Left ventricle myocardium inferior (tissue), 1 donor: Measurements from ENCODE around the gene TSHZ3. TPM values are rescaled to one million over a fixed set of nuclear protein-coding genes. Genes with fewer than 3 reads are reported as not detected.

Source experiments
- DNase-seq: peaks from one replicate; pipeline ENCODE4 v3.0.0-alpha.2; 2020
- H3K27ac ChIP-seq: fragments of 200-600 bp; replicated peaks from 2 replicates; pipeline ENCODE4 v1.8.0; 2021
- H3K27me3 ChIP-seq: fragments of 200-600 bp; 2 replicates; pipeline ENCODE4 v1.8.0; 2021; ENCODE audit warnings: low read depth
- H3K36me3 ChIP-seq: fragments of 200-600 bp; 2 replicates; pipeline ENCODE4 v1.8.0; 2021
- H3K4me1 ChIP-seq: fragments of 200-600 bp; 2 replicates; pipeline ENCODE4 v1.8.0; 2021
- H3K4me3 ChIP-seq: fragments of 200-600 bp; 2 replicates; pipeline ENCODE4 v1.8.0; 2021; ENCODE audit warnings: mild to moderate bottlenecking, moderate library complexity
- H3K9me3 ChIP-seq: fragments of 200-600 bp; replicated peaks from 2 replicates; pipeline ENCODE4 v1.8.0; 2021
- intact Hi-C: fragments of 100-400 bp; cut with micrococcal nuclease; formaldehyde crosslinking; loops from one replicate; pipeline ENCODE4 v1.11.0; 2022
- total RNA-seq: library from RNA; stranded (reverse); fragmentation: NEBNext Ultra II Directional; extraction: Animal tissue kit (Norgen Biotek cat#: 25700); gene quantifications from one replicate; pipeline ENCODE4 v1.2.1, GENCODE V29; 2021
- TF ChIP-seq, protein P1 (sequence below): fragments of 200-600 bp; IDR thresholded peaks from 2 replicates; pipeline ENCODE4 v1.8.0; 2021; ENCODE audit warnings: antibody characterized with exemption, mild to moderate bottlenecking, borderline replicate concordance
- donor health status: DM: no; HTN: yes; CAD: no; lungs with severe emphysema.

The TSHZ3 gene
- total RNA-seq, 1 donor from 2014 or later = 2.9 TPM

DNA sequence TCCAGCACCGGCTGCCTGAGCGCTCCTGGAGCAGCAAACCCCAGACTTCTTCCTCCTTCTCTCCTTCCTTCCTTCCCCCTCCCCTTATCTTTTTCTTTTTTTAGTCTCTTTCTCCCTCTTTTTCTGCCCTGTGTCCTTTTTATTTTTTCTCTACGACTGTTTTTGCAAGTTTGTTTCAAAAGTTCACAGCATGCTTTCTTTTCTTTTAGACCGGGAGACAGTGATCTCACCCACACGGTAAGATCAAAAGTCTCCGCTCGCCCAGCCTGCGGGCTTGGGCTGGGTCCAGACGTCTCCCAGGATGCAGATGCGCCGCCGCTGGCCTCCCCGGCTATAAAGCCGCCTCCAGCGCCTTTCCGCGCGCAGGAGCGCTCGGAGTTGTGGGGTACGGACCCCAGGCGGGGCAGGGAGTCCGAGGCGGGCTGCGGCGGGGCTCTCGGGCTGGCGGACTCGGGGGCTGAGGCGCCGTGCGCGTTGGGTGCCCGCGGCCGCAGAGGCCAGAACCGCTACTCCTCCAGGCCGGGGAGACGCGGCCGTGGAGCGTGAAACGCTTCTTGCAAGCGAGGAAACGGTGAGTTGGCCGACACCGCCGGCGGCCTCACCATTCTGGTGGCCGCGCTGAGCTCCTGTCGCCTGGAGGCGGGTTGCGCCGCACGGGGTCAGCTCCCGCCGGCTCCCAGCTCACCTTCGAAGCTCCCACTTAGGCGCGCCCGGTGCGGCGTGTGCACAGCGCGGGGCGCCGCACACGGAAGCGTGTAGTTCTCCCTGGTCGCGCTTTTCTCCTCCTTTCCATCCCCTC, 2.0 kb upstream of the TSHZ3 start:
- intact Hi-C loops = no loop called here
- peaks cover 65% of the 10 kb centered on the region for H3K27me3 ChIP-seq

DNA sequence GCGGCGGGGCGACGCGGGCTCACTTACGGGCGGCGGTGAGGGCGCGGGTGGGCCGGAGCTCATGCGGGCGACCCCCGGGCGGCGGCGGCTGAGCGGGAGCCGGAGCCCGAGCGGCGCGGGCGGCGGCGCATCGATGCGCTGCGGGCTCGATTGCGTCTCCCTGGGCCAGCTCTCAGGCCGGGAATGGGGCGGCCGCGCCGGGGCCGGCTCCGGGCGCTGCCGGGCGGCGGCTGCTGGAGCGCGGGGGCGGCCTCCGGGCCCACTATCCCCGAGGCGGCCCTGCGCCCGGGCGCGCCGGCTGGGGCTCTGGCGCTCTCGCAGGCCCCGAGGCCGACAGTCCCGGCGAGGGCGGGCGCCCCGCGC, 1.4 kb upstream of the TSHZ3 start:
- H3K4me3 ChIP-seq = peak overlapping the region; percentile 96
- no peaks in the 10 kb centered on the region for H3K9me3 ChIP-seq
- no peaks in the 10 kb centered on the region for H3K36me3 ChIP-seq
- peaks cover 51% of the 10 kb centered on the region for H3K4me1 ChIP-seq
- intact Hi-C loops = no loop called here
- peaks cover 59% of the 10 kb centered on the region for H3K27me3 ChIP-seq
- H3K27ac ChIP-seq = peak overlapping the region; percentile 96
- TF ChIP-seq, protein P1, sequence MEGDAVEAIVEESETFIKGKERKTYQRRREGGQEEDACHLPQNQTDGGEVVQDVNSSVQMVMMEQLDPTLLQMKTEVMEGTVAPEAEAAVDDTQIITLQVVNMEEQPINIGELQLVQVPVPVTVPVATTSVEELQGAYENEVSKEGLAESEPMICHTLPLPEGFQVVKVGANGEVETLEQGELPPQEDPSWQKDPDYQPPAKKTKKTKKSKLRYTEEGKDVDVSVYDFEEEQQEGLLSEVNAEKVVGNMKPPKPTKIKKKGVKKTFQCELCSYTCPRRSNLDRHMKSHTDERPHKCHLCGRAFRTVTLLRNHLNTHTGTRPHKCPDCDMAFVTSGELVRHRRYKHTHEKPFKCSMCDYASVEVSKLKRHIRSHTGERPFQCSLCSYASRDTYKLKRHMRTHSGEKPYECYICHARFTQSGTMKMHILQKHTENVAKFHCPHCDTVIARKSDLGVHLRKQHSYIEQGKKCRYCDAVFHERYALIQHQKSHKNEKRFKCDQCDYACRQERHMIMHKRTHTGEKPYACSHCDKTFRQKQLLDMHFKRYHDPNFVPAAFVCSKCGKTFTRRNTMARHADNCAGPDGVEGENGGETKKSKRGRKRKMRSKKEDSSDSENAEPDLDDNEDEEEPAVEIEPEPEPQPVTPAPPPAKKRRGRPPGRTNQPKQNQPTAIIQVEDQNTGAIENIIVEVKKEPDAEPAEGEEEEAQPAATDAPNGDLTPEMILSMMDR = no peak
- peak; percentile 68 for DNase-seq

More for the DNA sequence above, 2.0 kb upstream of the TSHZ3 start:
- H3K27ac ChIP-seq = peak overlapping the region; percentile 96
- no peaks in the 10 kb centered on the region for H3K36me3 ChIP-seq
- DNase-seq = peak; percentile 44
- H3K4me3 ChIP-seq = peak overlapping the region; percentile 96
- TF ChIP-seq, protein P1 = no peak
- H3K9me3 ChIP-seq = no peaks in the 10 kb centered on the region
- peaks cover 51% of the 10 kb centered on the region for H3K4me1 ChIP-seq

DNA sequence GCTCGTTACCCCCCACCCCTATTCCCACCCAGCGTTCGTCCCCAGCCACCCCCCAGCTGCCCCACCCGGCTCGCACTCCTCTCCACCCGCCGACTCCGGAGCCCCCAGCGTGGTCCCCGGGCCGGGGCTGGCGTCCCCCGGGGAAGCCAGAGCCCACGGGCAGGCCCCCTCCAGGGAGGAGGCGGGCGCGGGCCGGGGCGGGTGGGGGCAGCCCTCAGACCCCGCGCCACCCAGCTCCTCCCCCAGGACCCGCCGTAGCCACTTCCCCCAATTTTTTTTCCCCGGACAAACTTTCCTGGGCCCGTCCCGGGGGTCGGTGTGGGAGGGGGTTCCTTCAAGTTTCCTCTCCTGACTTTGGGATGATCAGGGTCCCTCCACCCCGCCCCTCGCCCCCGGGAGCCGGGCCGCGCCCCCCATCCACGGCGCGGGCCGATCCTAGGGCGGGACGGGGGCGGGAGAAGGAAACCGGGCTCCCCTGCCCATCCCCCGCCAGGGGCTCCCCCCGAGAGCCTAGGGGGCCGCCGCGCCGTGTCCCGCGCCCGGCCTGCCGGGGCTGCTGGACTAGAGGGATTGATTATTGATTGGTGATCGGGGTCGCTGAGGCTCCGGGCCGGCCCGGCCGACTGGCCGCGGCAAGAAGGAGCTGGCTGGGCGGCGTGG, 927 bp upstream of the TSHZ3 start:
- H3K4me3 ChIP-seq = peak overlapping the region; percentile 96
- no peaks in the 10 kb centered on the region for H3K9me3 ChIP-seq
- H3K4me1 ChIP-seq = peaks cover 51% of the 10 kb centered on the region
- H3K36me3 ChIP-seq = no peaks in the 10 kb centered on the region
- peaks cover 54% of the 10 kb centered on the region for H3K27me3 ChIP-seq
- intact Hi-C loops = no loop called here
- TF ChIP-seq, protein P1 = no peak
- peak; percentile 53 for DNase-seq
- H3K27ac ChIP-seq = peak overlapping the region; percentile 96

DNA sequence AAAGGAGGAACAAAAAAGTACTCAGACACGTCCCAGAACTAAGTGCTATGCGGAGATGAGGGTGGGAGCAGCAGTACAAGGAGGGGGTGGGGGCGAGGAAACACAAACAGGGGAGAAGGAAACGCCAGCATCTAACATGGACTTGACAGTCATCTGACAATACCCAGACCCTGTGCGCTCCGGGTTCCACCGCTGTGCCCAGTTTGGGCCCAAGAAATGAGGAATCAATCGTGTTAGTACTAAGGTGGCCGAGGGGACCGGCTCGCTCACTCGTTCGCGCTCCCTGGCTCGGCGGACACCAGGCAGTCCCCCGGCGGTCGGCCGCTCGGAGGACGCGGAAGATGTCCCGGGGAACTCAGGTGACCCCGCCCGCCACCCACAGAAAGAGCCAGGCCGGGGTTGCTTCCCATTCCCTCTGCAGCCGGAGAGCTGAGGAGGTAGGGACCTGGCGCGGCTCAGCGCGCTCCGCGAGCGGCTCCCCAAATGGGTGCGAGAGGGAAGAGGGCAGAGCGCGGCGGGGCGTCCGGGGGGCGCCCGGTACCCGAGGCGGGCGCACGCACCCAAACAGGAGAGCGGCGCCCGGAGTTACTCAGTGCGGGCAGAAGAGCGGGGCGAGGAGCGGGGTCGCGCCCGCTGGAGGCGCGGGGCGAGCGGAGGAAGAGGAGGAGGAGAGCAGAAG, 616 bp downstream of the TSHZ3 start:
- TF ChIP-seq, protein P1 = no peak
- intact Hi-C loops = no loop called here
- peak; percentile 41 for DNase-seq
- H3K4me3 ChIP-seq = peak overlapping the region; percentile 96
- peaks cover 38% of the 10 kb centered on the region for H3K27me3 ChIP-seq
- H3K9me3 ChIP-seq = no peaks in the 10 kb centered on the region
- peak overlapping the region; percentile 96 for H3K27ac ChIP-seq
- H3K36me3 ChIP-seq = no peaks in the 10 kb centered on the region
- peaks cover 51% of the 10 kb centered on the region for H3K4me1 ChIP-seq

DNA sequence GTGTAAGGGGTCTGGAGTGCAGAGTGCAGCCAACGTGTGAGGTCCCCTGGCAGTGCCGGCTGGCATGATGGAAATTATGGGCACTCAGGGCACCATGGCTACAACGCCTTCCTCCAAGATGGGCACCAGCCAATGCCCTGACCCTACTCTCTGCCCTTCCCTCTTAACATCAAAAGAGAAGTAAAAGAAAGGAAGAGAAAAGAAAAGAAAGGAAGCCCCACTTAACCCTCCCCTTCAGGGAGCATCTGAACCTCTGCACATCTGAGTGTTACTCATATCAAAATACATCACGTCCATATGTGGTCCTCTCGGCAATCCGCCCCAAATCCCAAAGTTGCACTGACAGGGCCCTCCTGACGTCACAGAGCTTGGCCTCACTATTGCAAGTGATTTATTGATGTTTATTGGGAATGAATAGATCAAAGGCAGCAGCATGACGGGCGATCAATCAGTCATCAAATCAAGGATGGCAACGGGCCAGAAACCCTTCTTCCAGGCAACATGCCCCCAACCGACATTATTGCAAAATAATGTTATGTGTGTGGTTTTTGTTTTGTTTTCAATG, 1.3 kb downstream of the TSHZ3 start:
- H3K36me3 ChIP-seq = no peaks in the 10 kb centered on the region
- TF ChIP-seq, protein P1 = no peak
- DNase-seq = no peak
- H3K4me3 ChIP-seq = peak overlapping the region; percentile 96
- intact Hi-C loops = no loop called here
- H3K27me3 ChIP-seq = peaks cover 31% of the 10 kb centered on the region
- H3K27ac ChIP-seq = peak overlapping the region; percentile 96
- no peaks in the 10 kb centered on the region for H3K9me3 ChIP-seq
- H3K4me1 ChIP-seq = peaks cover 45% of the 10 kb centered on the region
